ENCODE data around the gene MIOS. TPM values are rescaled to one million over a fixed set of nuclear protein-coding genes. Genes with fewer than 3 reads are reported as not detected.

Gene MIOS
- total and polyA plus RNA-seq, 9 of the 15 experiments (the other 6 are each of a cell fraction or from before 2014, with no cell fraction given), result 7.8 to 47.8 (median 30.6) TPM

- TF ChIP-seq SMARCA4 (IDR thresholded peaks at IDR 0.05), result no peak
- peak in 1 of 2 experiments; percentile 68 for TF ChIP-seq E2F6 (IDR thresholded peaks at IDR 0.05; ENCODE audit: borderline replicate concordance in 1 of 2, extremely low read depth in 1 of 2, insufficient read depth in 1 of 2, insufficient read length in 1 of 2, low read depth in 1 of 2, low read length in 1 of 2, poor library complexity in 1 of 2, severe bottlenecking in 1 of 2)
- TF ChIP-seq ZNF24 (IDR thresholded peaks at IDR 0.05), result no peak
- TF ChIP-seq ZBED1 (IDR thresholded peaks at IDR 0.05), result no peak
- TF ChIP-seq HIVEP1 (CRISPR knock-in tag; IDR thresholded peaks at IDR 0.05), result no peak
- TF ChIP-seq CHCHD3 (CRISPR knock-in tag; IDR thresholded peaks at IDR 0.05), result no peak
- TF ChIP-seq EP400 (IDR thresholded peaks at IDR 0.05), result no peak; the same call in 1 of the 2 replicates
- 0 out of 2 replicates have a peak, but pooled peaks have one; percentile 34 for TF ChIP-seq HNRNPL (IDR thresholded peaks at IDR 0.05; ENCODE audit: low read depth, low read length)
- peak; percentile 86 to 90 for TF ChIP-seq NONO (IDR thresholded peaks at IDR 0.05; ENCODE audit: low read depth in 2 of 2, low read length in 1 of 2)
- no peak for TF ChIP-seq KHSRP (IDR thresholded peaks at IDR 0.05)
- no peak for TF ChIP-seq MEF2D (tag; conservative IDR thresholded peaks at IDR 0.05; ENCODE audit: low read depth)
- TF ChIP-seq MYNN (IDR thresholded peaks at IDR 0.05), result no peak
- TF ChIP-seq MYNN (CRISPR knock-in tag; IDR thresholded peaks at IDR 0.05), result no peak
- TF ChIP-seq RBBP5 (IDR thresholded peaks at IDR 0.05; ENCODE audit: borderline replicate concordance, insufficient read depth, low read length, poor library complexity, severe bottlenecking), result peak; percentile 98
Observed at GRCh38 chr7:7566651-7567611, at the start of gene MIOS (continued).

All from K562 (cell line).